Endothelial cell (in vitro differentiated cells): Measurements from ENCODE around the gene TEAD2. TPM values are rescaled to one million over a fixed set of nuclear protein-coding genes. Genes with fewer than 3 reads are reported as not detected.

ENCODE experiments used
- DNase-seq: peaks from one replicate; pipeline ENCODE4 v3.0.0; 2021; ENCODE audit warnings: low spot score
- H3K27ac Mint-ChIP-seq: one replicate; pipeline ENCODE4 v1.8.0; 2021; ENCODE audit warnings: mixed read lengths, inconsistent platforms; ENCODE audit not compliant: unreplicated experiment
- H3K27me3 Mint-ChIP-seq: one replicate; pipeline ENCODE4 v1.8.0; 2021; ENCODE audit warnings: mild to moderate bottlenecking, moderate library complexity, mixed read lengths, inconsistent platforms; ENCODE audit not compliant: unreplicated experiment
- H3K36me3 Mint-ChIP-seq: one replicate; pipeline ENCODE4 v1.8.0; 2021; ENCODE audit warnings: mild to moderate bottlenecking, low read depth, mixed read lengths, inconsistent platforms; ENCODE audit not compliant: unreplicated experiment
- H3K4me1 Mint-ChIP-seq: one replicate; pipeline ENCODE4 v1.8.0; 2021; ENCODE audit warnings: mild to moderate bottlenecking, mixed read lengths, inconsistent platforms; ENCODE audit not compliant: unreplicated experiment
- H3K4me3 Mint-ChIP-seq: one replicate; pipeline ENCODE4 v1.8.0; 2021; ENCODE audit warnings: mild to moderate bottlenecking, mixed read lengths, inconsistent platforms; ENCODE audit not compliant: unreplicated experiment
- H3K9me3 Mint-ChIP-seq: one replicate; pipeline ENCODE4 v1.8.0; 2021; ENCODE audit warnings: mixed read lengths, inconsistent platforms; ENCODE audit not compliant: unreplicated experiment
- CTCF ChIP-seq: fragments of 200-600 bp; sonication (generic); IDR thresholded peaks from one replicate; pipeline ENCODE4 v1.5.0; 2021; ENCODE audit warnings: antibody characterized with exemption; ENCODE audit not compliant: unreplicated experiment
- total RNA-seq: library from RNA; stranded (reverse); fragmentation: NEBNext Ultra II Directional; extraction: Animal tissue kit (Norgen Biotek cat#: 25700); gene quantifications from one replicate; pipeline ENCODE4 v1.2.1, GENCODE V29; 2021; ENCODE audit not compliant: unreplicated experiment

Gene TEAD2
- total RNA-seq, 1 donor from 2014 or later = 167 TPM

GRCh38 chr19:49364083-49364737, 2.0 kb upstream of the TEAD2 start:
- H3K9me3 Mint-ChIP-seq = peaks cover 4% of the 10 kb centered on the region
- peaks cover 15% of the 10 kb centered on the region for H3K4me1 Mint-ChIP-seq
- H3K27ac Mint-ChIP-seq = no peak overlapping the region
- TF ChIP-seq CTCF = no peak
- H3K27me3 Mint-ChIP-seq = peaks cover 15% of the 10 kb centered on the region
- no peak overlapping the region for H3K4me3 Mint-ChIP-seq
- DNase-seq = no peak
- peaks cover 7% of the 10 kb centered on the region for H3K36me3 Mint-ChIP-seq

- H3K27ac Mint-ChIP-seq = no peak within 1 kb of the TSS
- TF ChIP-seq CTCF = no peak
- no peak within 1 kb of the TSS for H3K4me3 Mint-ChIP-seq
- H3K9me3 Mint-ChIP-seq = no peaks in the 10 kb centered on the region
- peaks cover 18% of the 10 kb centered on the region for H3K27me3 Mint-ChIP-seq
- H3K36me3 Mint-ChIP-seq = peaks cover 8% of the 10 kb centered on the region
- peaks cover 17% of the 10 kb centered on the region for H3K4me1 Mint-ChIP-seq
- peak; percentile 100 for DNase-seq
Measured at GRCh38 chr19:49363268-49364082, 1.3 kb upstream of the TEAD2 start, which contains the start of gene DKKL1. DKKL1 (plus strand) TSS chr19:49363877; CDS start chr19:49363999, 122 bp downstream.

DNA sequence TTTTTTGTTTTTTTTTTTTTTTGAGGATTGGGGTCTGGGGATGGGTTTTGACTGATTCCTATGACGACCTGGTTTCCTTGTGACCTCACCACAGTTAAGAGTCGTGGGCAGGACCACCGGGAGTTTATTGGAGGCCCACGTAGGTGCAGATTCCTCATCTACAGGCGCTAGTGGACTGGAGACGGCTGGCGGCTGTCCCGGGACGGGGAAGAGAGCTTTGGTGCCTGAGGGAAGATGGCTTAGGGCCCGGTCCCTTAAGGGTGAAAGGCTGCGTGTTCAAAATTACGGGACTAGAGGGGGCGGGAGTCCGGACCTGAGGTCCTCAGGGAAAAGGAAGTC, 682 bp upstream of the TEAD2 start:
- Mint-ChIP-seq H3K27ac (no peak overlapping the region), H3K4me1 (peaks cover 17% of the 10 kb centered on the region), H3K9me3 (no peaks in the 10 kb centered on the region), H3K4me3 (no peak overlapping the region), H3K27me3 (peaks cover 18% of the 10 kb centered on the region), H3K36me3 (peaks cover 11% of the 10 kb centered on the region)
- peak; percentile 40 for DNase-seq
- no peak for TF ChIP-seq CTCF

DNA sequence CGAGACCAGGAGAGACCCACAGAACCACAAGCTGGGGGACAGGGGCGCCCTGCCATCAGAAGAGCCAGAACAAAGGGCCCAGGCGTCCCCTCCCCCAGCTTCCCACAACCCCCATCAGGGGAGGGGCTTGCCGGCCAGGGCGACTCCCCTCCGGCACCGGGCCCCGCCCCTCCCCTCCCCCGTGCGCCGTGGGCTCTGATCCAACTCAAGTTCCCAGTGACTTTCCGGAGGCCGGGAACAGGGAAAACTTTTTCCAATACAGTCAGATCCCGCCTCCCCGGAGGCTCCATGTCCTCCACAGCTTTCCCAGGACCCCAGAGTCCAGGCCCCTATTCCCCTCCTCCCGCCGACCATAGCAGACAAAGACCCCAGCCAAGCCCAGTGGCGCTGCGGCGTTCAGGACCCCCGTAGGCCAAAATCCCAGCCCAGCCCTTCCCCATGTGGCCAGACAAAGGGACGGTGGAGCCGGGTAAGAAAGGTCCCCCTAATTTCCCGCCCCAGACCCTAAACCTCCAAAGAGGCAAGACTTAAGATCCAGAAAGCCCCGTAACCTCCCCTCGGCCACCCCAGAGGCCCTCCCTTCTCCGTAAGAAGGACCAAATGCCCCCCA, 673 bp downstream of the TEAD2 start:
- H3K4me1 Mint-ChIP-seq = peaks cover 28% of the 10 kb centered on the region
- peak; percentile 84 for DNase-seq
- H3K27me3 Mint-ChIP-seq = peaks cover 18% of the 10 kb centered on the region
- H3K27ac Mint-ChIP-seq = peak overlapping the region; percentile 98
- no peaks in the 10 kb centered on the region for H3K9me3 Mint-ChIP-seq
- H3K36me3 Mint-ChIP-seq = peaks cover 19% of the 10 kb centered on the region
- no peak for TF ChIP-seq CTCF
- no peak overlapping the region for H3K4me3 Mint-ChIP-seq
